Fibroblast of pulmonary artery (primary cell): ENCODE measurements around the gene NPM1.

ENCODE experiments used
- DNase-seq: peaks from one replicate; pipeline ENCODE4 v3.0.0-alpha.2; 2010; ENCODE audit warnings: low read depth
- H3K4me3 ChIP-seq: replicated peaks from 2 replicates; pipeline ENCODE4 v1.5.1; 2011; ENCODE audit warnings: low read depth, mild to moderate bottlenecking, control low read depth, low read length, moderate library complexity
- TF ChIP-seq, protein P1 (sequence below): IDR thresholded peaks from 2 replicates; pipeline ENCODE4 v1.5.1; 2011; ENCODE audit warnings: mild to moderate bottlenecking, control low read depth, low read length, inconsistent platforms; ENCODE audit errors: missing control alignments

NPM1 gene

DNA sequence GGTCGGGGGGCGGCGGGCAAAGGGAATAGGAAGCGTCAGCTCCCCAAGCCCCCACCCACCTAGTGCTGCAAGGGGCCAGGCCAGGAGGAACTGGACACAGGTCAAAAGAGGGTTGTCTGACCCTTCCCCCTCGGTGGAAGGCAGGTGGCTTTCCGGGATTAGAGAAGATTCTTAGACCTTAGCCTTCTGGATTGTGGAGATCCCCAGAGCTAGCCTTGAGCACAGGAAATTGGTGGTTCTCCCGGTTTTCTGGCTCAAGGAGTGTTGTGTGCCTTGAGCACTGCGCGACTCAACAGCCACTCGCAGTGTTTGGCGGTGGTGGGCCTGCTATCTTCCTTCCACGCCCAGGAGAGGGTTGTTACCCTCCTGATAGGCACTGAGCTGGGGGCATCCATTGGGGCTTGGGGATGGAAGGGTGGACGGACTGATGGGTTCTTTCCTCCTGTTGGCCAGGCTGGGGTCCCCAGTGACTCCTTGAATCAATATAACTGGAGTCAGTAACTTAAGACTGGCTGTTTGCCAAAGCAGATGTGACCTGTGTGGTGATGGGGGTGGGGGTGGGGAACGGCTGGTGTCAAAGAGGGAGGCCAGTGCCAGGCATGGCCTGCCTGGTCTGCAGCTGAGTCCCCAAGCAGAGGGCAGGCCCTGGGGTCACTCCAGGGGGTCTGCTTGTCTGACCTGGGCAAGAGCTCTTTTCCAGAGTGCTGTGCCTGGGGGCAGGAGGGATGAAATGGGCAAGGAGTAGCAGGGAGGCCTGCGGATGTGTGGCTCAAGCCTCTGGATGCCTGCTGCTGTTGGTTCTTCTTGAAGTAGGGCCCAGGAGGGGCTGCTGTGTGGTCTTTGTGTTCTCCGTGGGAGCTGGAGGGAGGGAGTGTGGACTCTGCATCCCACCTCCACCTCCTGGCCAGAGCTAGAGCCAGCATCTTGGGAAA is 33.9 kb downstream of the NPM1 start:
- no peak for DNase-seq
- no peak overlapping the region for H3K4me3 ChIP-seq
- TF ChIP-seq, protein P1, sequence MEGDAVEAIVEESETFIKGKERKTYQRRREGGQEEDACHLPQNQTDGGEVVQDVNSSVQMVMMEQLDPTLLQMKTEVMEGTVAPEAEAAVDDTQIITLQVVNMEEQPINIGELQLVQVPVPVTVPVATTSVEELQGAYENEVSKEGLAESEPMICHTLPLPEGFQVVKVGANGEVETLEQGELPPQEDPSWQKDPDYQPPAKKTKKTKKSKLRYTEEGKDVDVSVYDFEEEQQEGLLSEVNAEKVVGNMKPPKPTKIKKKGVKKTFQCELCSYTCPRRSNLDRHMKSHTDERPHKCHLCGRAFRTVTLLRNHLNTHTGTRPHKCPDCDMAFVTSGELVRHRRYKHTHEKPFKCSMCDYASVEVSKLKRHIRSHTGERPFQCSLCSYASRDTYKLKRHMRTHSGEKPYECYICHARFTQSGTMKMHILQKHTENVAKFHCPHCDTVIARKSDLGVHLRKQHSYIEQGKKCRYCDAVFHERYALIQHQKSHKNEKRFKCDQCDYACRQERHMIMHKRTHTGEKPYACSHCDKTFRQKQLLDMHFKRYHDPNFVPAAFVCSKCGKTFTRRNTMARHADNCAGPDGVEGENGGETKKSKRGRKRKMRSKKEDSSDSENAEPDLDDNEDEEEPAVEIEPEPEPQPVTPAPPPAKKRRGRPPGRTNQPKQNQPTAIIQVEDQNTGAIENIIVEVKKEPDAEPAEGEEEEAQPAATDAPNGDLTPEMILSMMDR: no peak

DNA sequence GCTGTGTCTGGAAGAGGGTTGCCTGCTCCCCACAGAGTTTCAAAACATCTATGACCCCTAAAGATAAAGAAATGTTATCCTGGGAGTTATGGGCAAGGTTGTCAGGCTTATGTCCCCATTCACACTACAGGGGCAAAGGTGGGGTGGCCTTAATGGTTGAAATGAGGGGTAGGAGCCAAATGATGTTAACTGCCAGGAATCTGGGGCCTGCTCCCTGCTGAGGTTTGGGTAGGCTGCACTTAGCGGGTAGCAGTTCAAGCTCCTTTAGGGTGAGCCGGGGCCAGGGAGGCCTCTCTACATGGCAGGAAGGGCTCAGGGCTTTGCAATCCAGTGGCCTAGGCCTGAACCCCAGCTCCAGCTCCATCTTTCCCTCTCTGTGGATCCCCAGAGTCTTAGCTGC is 34.8 kb downstream of the NPM1 start:
- no peak overlapping the region for H3K4me3 ChIP-seq
- TF ChIP-seq, protein P1: no peak

DNA sequence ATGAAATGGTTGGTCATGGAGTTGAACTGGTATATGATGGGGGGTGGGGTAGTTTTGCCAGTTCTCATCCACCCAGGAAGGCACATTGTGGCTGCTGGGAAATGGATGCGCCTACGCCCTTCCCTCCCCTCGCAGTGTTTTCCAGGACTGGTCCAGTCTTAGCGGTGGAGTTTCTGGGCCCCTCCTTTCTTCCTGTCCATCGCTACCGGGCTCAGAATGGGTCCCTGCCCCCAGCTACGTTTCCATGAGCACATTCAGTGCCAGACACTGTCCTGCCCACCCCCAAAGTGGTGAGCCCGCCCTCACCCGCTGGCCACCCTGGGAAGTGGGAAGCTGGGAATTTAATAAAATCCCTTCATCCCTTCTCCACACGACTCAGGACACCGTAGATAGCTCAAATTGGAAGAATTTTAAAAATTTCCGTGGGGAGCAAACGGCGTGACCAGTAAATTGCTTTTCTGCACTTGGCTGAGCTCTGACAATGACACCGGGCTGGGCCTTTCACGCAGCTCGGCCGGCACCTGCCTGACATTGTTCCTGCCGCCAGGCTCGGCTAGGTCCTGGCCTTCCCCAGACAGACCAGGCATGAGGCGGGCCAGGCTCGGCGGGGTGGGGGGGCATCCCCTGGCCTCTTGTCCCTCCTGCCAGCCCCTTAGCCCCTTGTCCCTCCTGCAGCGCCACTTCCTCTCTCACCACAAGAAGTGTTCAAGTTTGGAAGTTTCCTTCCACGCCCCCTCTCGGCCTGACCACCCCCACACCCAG is 35.4 kb downstream of the NPM1 start:
- TF ChIP-seq, protein P1: no peak
- no peak for DNase-seq
- no peak overlapping the region for H3K4me3 ChIP-seq

More for the DNA sequence above, 34.8 kb downstream of the NPM1 start:
- DNase-seq: no peak

DNA sequence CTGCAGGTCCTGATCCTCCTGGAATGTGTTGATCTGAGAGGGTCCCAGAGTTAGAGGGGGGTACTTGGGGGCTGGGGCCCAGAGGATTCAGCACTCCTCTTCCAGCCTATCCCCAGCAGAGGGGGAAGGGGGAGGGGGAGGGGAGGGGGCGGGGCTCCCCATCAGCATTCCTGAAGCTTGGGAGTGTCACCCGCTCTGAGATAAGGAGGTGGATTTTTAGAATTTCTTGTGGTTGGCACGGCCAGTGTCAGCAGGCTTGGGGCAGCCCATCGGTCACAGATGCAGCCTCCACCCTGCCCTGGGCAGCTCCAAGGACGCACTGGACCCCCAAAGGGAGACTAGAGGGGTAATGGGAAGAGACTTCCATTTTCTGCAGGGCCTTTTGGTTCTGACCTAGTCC is 37.1 kb downstream of the NPM1 start:
- TF ChIP-seq, protein P1: no peak
- no peak overlapping the region for H3K4me3 ChIP-seq
- DNase-seq: no peak

DNA sequence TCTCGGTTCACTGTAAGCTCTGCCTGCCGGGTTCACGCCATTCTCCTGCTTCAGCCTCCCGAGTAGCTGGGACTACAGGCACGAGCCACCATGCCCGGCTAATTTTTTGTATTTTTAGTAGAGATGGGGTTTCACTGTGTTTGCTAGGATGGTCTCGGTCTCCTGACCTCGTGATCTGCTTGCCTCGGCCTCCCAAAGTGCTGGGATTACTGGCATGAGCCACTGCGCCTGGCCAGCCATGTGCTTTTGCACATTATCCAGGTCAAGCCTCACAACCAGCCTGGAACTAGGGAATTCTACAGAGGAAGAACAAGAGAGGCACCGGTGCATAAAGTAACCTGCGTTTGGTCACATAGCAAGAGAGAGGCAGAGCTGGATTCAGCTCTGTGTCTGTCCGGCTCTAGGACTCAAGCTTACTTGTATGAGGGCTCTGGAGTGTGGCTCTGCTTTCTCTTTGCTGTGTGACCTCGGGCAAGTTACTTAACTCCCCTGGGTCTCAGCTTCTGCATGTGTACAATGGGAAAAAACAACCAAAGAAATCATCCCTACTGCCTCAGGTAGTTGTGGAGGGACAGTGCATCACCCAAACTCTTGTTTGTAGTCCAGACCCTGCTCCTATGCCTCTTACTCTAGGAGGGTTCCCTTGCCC is 38.1 kb downstream of the NPM1 start:
- no peak for DNase-seq
- TF ChIP-seq, protein P1: no peak
- H3K4me3 ChIP-seq: no peak overlapping the region

DNA sequence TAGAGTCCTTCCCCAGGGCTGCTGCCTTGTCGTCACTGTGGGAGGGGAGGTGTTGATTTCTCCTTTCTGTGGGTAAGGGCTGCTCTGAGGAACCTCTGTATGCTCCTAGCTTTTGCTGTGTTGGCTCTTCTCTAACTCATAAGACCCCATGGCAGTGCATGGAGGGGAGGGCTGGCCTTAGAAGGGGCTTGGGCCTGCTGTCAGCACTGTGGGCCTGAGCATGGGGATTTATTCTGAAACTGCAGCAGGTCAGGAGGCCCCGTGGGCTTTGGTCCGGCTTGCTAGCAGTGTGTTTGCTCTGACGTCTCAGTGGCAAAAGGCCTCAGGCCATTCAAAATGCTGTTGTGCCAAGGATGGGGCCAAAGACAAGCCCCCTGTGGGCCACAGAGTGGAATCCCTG is 38.6 kb downstream of the NPM1 start:
- DNase-seq: no peak
- TF ChIP-seq, protein P1: no peak
- H3K4me3 ChIP-seq: no peak overlapping the region
